ENCODE results near the gene RUNDC1.

The RUNDC1 gene

GRCh38 chr17:43020030-43020621 is 39.8 kb downstream of the RUNDC1 start:
- DNase-seq, result no peak

- DNase-seq, result no peak
Observed at GRCh38 chr17:43020789-43021740, 40.7 kb downstream of the RUNDC1 start.

GRCh38 chr17:43021741-43022512 is 41.6 kb downstream of the RUNDC1 start, which contains the start of gene VAT1:
VAT1 (minus strand) TSS chr17:43022385; CDS start chr17:43022322, 63 bp downstream.
- peak; percentile 79 for DNase-seq

DNA sequence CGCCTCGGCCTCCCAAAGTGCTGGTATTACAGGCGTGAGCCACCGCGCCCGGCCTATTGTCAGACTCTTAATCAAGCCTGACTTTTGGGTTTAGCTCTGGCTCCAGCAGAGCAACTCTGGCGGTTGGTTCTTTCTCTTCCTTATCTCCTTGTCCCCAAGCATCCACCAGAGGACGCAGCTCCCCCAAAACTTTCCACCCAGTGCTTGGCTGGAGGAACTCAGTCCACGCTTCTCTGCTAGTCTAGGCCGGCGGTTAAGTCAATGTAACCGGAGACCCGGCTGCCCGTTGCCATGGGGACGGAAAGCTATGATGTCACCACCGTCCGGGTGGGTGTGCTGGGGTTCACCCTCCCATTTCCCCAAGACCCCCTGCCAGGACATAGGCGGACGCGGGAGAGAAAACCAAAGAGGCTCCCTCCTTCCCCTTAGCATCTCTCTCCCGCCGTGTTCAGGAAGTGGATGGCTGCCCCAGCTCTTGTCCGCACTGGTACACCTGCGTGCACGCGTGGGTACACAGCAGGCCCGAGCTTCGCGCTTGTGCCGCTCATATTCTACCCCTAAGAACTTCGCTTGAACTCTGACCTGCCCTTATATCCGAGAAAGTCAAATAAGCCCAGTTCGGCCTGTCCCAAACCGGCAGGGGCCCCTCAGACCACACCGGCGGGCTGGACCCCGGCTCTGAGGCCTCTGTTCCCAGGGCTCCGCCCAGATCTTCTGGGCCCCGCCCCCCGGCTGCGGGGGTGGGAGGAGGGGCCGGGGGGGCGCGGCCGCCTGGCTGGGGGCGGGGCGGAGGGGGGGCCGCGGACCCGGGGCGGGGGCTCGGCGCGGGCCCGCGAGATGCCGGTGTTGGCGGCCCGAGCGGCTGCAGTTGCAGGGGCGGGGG is 44.3 kb downstream of the RUNDC1 start, which contains the start of gene RND2:
Gene RND2, plus strand, starts transcription at position 825 of the 883 bp plus-strand sequence. CDS start 117 bp downstream, outside the sequence.
- peak; percentile 89 for DNase-seq

- DNase-seq, result no peak
Observed at GRCh38 chr17:43025290-43025657, 44.9 kb downstream of the RUNDC1 start.

GRCh38 chr17:43025766-43026537 is 45.6 kb downstream of the RUNDC1 start:
- no peak for DNase-seq

GRCh38 chr17:43026595-43026994 is 46.2 kb downstream of the RUNDC1 start:
- no peak for DNase-seq

- DNase-seq, result no peak
Observed at GRCh38 chr17:43027091-43028032, 47.0 kb downstream of the RUNDC1 start.

GRCh38 chr17:43028221-43028861 is 48.0 kb downstream of the RUNDC1 start:
- no peak for DNase-seq

DNA sequence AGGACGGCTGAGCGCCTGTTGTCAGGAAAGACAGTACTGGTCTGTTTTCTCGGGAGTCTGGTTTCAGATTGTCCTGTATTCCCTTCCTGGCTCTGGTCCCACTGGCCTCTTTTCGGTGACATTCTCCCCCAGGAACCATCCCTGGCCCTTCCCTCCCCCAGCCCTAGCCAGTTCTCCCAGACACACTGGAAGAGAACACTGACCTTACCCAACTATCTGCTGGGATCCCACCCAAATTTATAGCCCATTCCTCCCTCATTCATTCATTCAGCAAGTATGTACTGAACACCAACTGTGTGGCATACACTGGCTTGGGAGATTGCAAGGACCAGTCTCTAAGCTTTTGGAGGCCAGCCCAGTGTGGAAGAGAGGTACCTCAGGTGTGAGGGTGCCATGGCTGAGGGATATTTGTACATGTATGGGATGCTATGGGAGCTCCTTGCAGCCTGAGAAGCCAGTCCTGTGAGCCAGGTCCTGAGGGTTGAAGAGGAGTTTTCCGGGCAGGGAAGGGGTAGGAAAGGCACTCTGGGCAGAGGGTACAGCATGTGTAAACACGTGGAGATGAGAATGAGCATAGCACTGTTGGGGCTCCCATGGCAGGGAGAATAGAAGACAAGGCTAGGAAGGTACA is 49.9 kb downstream of the RUNDC1 start:
- no peak for DNase-seq

DNA sequence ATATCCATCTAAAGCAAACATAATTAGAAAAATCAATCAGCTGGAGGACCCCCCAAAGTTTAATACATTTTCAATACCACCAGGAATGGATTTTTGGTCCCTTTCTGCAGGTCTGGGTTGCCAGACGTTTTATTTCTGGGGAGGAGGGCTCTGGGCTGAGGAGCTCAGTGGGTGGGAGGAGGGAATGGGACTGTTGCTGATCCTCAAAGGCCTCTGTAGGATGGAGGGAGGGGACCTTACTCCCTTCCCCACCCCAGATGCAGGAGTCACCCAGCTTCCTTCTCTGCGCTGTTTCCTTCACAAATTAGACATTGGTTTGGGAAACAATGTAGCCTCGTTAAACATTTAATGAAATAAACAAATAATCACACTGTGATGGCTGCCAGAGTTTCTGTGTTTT is 51.3 kb downstream of the RUNDC1 start:
- DNase-seq, result no peak

DNA sequence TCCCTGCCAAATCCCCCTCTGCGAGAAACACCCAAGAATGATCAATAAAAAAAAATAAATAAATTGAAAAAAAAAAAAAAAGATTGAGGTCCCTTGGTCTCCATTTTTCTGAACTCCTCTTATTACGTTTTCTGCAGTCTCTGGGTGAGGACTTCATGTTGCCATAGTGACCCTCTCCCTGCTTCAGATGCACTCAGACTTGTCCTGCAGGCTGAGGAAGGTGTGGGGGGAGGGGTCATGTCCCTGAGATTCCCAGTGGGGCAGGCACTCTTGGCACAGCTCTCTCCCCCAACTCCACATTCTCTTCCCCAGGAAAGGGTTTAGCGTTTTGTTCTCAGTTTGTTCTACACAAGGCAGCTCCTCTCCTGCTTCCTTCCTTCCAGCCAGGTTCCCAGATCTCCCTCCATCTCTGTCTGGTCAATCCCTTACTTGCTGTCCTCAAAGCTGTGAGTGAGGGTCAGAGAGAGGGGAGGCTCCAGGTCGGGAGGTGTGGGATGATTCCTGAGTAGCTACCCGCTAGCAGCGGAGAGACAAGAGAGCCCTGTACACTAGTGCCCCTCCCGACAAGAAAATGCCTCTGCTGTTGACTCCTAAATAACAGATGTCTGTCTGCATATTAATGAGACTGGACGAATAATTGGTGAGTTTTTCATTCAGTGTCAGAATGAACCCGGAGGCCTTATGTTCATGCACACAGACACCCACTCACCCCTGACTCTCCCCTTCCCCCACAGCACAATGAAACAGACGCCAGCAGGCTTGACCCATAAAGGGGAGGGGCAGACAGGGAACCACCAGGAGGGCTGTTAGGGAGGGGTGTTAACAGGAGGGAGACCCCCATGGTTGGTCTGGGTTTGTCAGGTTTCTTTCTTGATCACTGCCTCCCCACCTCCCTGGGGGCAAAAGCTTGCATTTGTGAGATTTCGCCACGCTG is 53.9 kb downstream of the RUNDC1 start:
- no peak for DNase-seq

GRCh38 chr17:43034894-43035293 is 54.5 kb downstream of the RUNDC1 start:
- DNase-seq, result no peak

DNA sequence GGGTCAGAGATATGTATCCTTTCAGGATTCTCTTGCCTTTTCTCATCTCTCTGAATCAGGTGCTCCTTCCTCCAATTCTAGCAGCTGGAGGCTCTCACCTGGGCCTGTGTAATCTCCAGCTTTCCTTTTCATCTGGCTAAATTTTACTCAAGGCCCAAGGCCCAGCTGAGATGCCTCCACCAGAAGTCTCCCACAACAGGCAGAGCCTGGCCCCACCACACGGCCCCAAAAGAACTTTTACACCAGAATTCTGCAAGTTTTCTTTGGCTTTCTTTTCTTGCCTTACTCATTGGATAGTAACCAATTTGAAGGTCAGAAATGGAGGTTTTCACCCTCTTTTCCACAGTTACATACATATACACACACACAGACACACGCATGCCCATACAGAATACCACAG is 59.3 kb downstream of the RUNDC1 start:
- DNase-seq, result no peak

DNA sequence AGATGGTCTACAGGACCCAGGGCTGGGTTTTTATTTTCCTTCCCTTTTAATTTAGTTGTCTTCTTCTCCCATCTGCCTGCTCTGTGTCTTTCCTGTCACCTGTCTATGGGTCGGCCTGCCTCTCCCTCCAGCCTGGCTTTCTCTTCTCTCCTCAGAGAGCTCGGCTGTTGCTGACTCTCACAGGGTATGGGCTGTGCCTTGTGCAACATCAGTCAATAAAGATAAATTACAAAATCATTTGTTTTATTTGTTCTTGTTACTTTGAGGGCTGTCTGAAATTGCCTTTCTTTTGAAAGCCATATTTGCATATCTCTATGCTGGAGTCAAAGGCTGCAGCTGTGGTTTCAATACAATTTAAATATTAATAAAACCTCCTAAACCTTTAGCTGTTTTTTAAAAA is 60.3 kb downstream of the RUNDC1 start:
- DNase-seq, result no peak

DNA sequence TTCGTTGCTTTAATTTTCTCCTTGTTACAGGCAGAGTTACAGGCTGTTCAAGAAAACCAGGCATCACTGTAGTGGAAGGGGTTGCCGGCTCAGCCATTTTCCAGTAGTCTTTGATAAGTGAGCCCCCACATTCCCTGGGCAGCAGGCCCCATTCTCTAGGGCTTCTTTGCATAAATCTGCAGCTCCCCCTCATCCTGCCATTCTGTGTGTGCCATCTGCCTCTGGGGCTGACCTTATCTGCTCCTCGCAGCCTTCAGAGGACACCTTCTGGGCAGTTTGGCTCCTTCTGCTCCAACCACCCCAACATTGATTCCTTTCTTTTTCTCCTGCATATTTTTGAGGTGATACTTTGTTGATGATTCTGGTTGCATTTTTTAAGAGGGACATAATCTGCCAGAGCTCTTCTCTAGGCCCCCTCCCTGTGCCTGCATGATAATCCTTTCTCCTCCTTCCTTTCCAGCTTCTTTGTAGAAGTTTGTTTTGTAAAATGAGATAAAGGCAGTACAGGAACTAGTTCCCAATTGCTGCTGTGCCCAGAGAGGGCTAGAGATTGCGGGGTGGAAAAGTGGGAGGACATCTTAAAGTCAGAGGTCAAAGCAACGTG is 61.8 kb downstream of the RUNDC1 start:
- DNase-seq, result no peak
